SH-SY5Y (cell line): ENCODE measurements around the gene MACO1.
A peak's percentile ranks its signal among the peaks of the same experiment; 100 is the strongest.
"Not testable (repeated sequence)": the region's sequence is repeated elsewhere in the genome, so short reads cannot be mapped to it uniquely, and the experiment has no call there.

Experiments
- GATA2 ChIP-seq: IDR thresholded peaks from 2 replicates; pipeline ENCODE4 v1.6.1; 2011; ENCODE audit warnings: mild to moderate bottlenecking, low read depth, low read length
- GATA3 ChIP-seq: IDR thresholded peaks from 2 replicates; pipeline ENCODE4 v1.6.1; 2011; ENCODE audit warnings: low read depth, mild to moderate bottlenecking, low read length, moderate library complexity

The MACO1 gene

GRCh38 chr1:25430073-25430966 lies at the start of gene MACO1:
MACO1 (plus strand) TSS chr1:25430897; CDS start chr1:25431099, 202 bp downstream.
- TF ChIP-seq GATA2 (no peak), GATA3 (no peak)

- no peak for TF ChIP-seq GATA3
These were observed 37.9 kb upstream of the MACO1 start for GRCh38 chr1:25392841-25393240.

GRCh38 chr1:25409641-25410427 lies 20.9 kb upstream of the MACO1 start:
- TF ChIP-seq GATA2 = peak; percentile 38

- not testable (repeated sequence) for TF ChIP-seq GATA2, GATA3
These were observed 10.0 kb upstream of the MACO1 start, which contains the start of gene RHCE for GRCh38 chr1:25420715-25421114. RHCE (minus strand) TSS chr1:25420825; CDS start chr1:25420786, 39 bp downstream.

- TF ChIP-seq GATA2 (no peak), GATA3 (no peak)
These were observed 5.3 kb upstream of the MACO1 start for GRCh38 chr1:25425098-25426085.

- no peak for TF ChIP-seq GATA3
- TF ChIP-seq GATA2 = no peak
These were observed 3.0 kb upstream of the MACO1 start for GRCh38 chr1:25427696-25428095.

- TF ChIP-seq GATA3 = no peak
- TF ChIP-seq GATA2 = no peak
These were observed 2.1 kb upstream of the MACO1 start for GRCh38 chr1:25428475-25429166.

- TF ChIP-seq GATA3 (no peak), GATA2 (no peak)
These were observed 527 bp downstream of the MACO1 start for GRCh38 chr1:25430967-25431881.

- TF ChIP-seq GATA2 (no peak), GATA3 (no peak)
These were observed 1.4 kb downstream of the MACO1 start for GRCh38 chr1:25431955-25432719.

GRCh38 chr1:25432749-25433388 lies 2.2 kb downstream of the MACO1 start:
- TF ChIP-seq GATA3 = no peak
- no peak for TF ChIP-seq GATA2
